Body of pancreas (tissue), 4 donors: ENCODE results near the gene CEP192.

Experiments
- CTCF ChIP-seq, 7 experiments: fragments of 450-650 bp in 4 of 7; fragments of 200-600 bp in 3 of 7; sonication (generic) in 3 of 7; IDR thresholded peaks; one replicate each; pipeline ENCODE4 v1.5.1; 2016 to 2019; ENCODE audit warnings: antibody characterized with exemption in 7 of 7
- POLR2A ChIP-seq, 3 donors: fragments of 450-650 bp; IDR thresholded peaks; one replicate each; pipeline ENCODE4 v1.6.1; 2016; ENCODE audit warnings: antibody characterized with exemption in 3 of 3, mild to moderate bottlenecking in 2 of 3

GRCh38 chr18:13164406-13164805 lies 173.2 kb downstream of the CEP192 start:
- TF ChIP-seq POLR2A (IDR thresholded peaks at IDR 0.05) (no peak), CTCF (IDR thresholded peaks at IDR 0.05) (no peak)
